CD4-positive, alpha-beta T cell (primary cell): ENCODE data around the gene LCNL1. TPM values are rescaled to one million over a fixed set of nuclear protein-coding genes. Genes with fewer than 3 reads are reported as not detected.
A peak's percentile ranks its signal among the peaks of the same experiment; 100 is the strongest.

ENCODE experiments used
- ATAC-seq: fragments of 200-7000 bp; cut with Tn5 transposase; one replicate; pipeline ENCODE4 v1.10.0; 2022; ENCODE audit warnings: mild to moderate bottlenecking; ENCODE audit not compliant: poor library complexity
- CTCF ChIA-PET: fragments of 350-600 bp; sonication (Branson Sonifier 250); formaldehyde crosslinking; loops from one replicate; lab custom pipeline; 2021; ENCODE audit warnings: antibody characterized with exemption, inconsistent platforms; lab: Charles Lee
- POLR2A ChIA-PET: fragments of 350-600 bp; sonication (Branson Sonifier 250); formaldehyde crosslinking; loops from one replicate; lab custom pipeline; 2021; ENCODE audit warnings: antibody characterized with exemption, inconsistent platforms; lab: Charles Lee
- DNase-seq, 14 experiments: peaks; one replicate each; pipeline ENCODE4 v3.0.0-alpha.2; 2013 to 2020; ENCODE audit warnings: mixed read lengths in 2 of 14
- H3K27ac ChIP-seq, 2 donors: one replicate each; pipeline versions ENCODE4 v1.5.1 to v1.7.0; 2013; ENCODE audit warnings: low read length in 2 of 2, low read depth in 1 of 2, mild to moderate bottlenecking in 1 of 2
- H3K27me3 ChIP-seq, 2 experiments: 1 replicate in 1 of 2; 2 replicates in 1 of 2; pipeline versions ENCODE4 v1.6.1 to v1.7.0; 2013; ENCODE audit warnings: low read length in 2 of 2, control low read depth in 1 of 2, mild to moderate bottlenecking in 1 of 2, moderate library complexity in 1 of 2; ENCODE audit not compliant: insufficient read depth in 2 of 2, control insufficient read depth in 1 of 2
- H3K36me3 ChIP-seq: one replicate; pipeline ENCODE4 v1.6.1; 2013; ENCODE audit warnings: low read length, control low read depth; ENCODE audit not compliant: insufficient read depth
- H3K4me1 ChIP-seq: one replicate; pipeline ENCODE4 v1.6.1; 2013; ENCODE audit warnings: low read length, control low read depth; ENCODE audit not compliant: insufficient read depth
- H3K4me3 ChIP-seq: one replicate; pipeline ENCODE4 v1.5.1; 2013; ENCODE audit warnings: mild to moderate bottlenecking, low read length, moderate library complexity
- H3K9me3 ChIP-seq, 2 experiments: 1 replicate in 1 of 2; 2 replicates in 1 of 2; pipeline versions ENCODE4 v1.6.1 to v1.7.0; 2013; ENCODE audit warnings: low read length in 2 of 2, mild to moderate bottlenecking in 2 of 2, control low read depth in 1 of 2, moderate library complexity in 1 of 2; ENCODE audit not compliant: control insufficient read depth in 1 of 2, insufficient read depth in 1 of 2
- H3K27ac Mint-ChIP-seq: one replicate; pipeline ENCODE4 v1.8.0; 2020; ENCODE audit warnings: mixed read lengths
- H3K27me3 Mint-ChIP-seq: one replicate; pipeline ENCODE4 v1.8.0; 2021; ENCODE audit warnings: mixed read lengths
- H3K36me3 Mint-ChIP-seq: one replicate; pipeline ENCODE4 v1.8.0; 2021; ENCODE audit warnings: low read depth, mixed read lengths
- H3K4me1 Mint-ChIP-seq: one replicate; pipeline ENCODE4 v1.8.0; 2021; ENCODE audit warnings: low read depth, mixed read lengths
- H3K4me3 Mint-ChIP-seq: one replicate; pipeline ENCODE4 v1.8.0; 2020; ENCODE audit warnings: mild to moderate bottlenecking, mixed read lengths
- H3K9me3 Mint-ChIP-seq: one replicate; pipeline ENCODE4 v1.8.0; 2020; ENCODE audit warnings: mixed read lengths
- CTCF ChIP-seq: fragments of 200-600 bp; IDR thresholded peaks from one replicate; pipeline ENCODE4 v1.8.0; 2022; ENCODE audit warnings: antibody characterized with exemption, mild to moderate bottlenecking
- intact Hi-C, 2 experiments: fragments of 100-400 bp; cut with DNase I in 1 of 2; cut with micrococcal nuclease in 1 of 2; formaldehyde crosslinking; loops; one replicate each; pipeline versions ENCODE4 v1.15.1 to v1.9.0; 2023 to 2025; cut with DNase I, micrococcal nuclease
- total RNA-seq, 174 experiments: library from RNA in 2 of 174; stranded (reverse) in 2 of 174; gene quantifications; one replicate each; pipeline ENCODE4 v1.2.3 and lab custom pipeline; 2021 to 2026

LCNL1 gene
- total RNA-seq, 2 experiments from 2014 or later, result 0.93 to 1.0 TPM

DNA sequence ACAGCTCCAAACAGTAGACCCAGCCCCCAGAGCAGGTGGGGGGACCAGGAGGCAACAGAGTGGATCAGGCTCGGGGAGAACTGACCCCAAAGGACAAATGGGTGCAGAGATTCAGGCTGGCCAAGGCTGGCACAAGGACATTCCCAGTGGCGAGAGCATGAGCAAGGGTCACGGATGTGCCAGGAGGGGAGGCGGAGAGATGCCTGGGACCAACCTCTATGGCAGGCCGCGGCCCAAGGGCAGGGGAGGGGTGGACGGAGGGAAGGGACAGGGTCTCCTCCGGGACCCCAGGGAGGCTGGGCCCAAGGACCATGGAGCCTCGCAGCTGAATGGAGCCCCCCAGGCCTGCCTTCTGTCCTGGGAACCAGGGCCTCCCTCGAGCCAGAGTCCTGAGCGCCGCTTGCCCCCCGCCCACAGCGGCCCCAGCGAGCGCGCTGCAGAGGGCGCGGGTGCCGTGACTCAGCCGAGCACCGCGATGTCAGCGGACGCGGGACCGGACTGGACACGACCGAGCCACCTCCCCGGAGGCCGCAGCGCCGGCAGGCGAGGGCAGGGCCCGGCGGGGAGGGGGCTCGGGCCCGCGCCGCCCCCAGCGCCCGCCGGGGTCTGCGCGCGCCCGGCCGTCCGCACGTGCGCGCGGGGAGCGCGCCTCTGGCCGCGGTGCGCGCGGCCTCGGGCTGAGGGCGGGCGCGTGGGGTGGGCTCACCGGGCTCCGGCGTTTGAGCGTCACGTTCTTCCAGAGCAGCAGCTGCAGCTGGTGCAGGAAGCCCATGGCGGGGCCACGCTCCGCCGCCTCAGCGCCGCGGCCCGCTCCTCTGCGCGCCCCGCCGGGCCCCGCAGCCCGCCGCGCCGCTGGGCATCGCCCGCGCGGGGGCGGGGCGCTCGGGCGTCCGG lies 44.8 kb downstream of the LCNL1 start, which contains the start of gene ABCA2:
Gene ABCA2 (minus strand): TSS at position 869 of the 894 bp plus-strand sequence. CDS start 97 bp downstream, at position 772.
- no peaks in the 10 kb centered on the region for H3K27me3 Mint-ChIP-seq
- Histone ChIP-seq H3K4me1 (peaks cover 75% of the 10 kb centered on the region), H3K4me3 (peak within 1 kb of the TSS; percentile 68), H3K27ac (peak within 1 kb of the TSS; percentile 7 to 34), H3K36me3 (no peaks in the 10 kb centered on the region), H3K9me3 (no peaks in the 10 kb centered on the region), H3K27me3 (no peaks in the 10 kb centered on the region)
- H3K36me3 Mint-ChIP-seq, result no peaks in the 10 kb centered on the region
- ChIA-PET POLR2A (interaction anchor here (0.5 to 2.4 kb wide), 5 partner anchors 19 to 236 kb away, joined by 3 to 11 read pairs (median 3); partner anchors contain the start of genes CLIC3, PAXX and TMEM141), CTCF (interaction anchor here (1.1 to 2.6 kb wide), 4 partner anchors 8 to 185 kb away, joined by 3 to 13 read pairs (median 8); partner anchors contain the start of gene AJM1)
- H3K4me3 Mint-ChIP-seq, result peak within 1 kb of the TSS; percentile 88
- no peaks in the 10 kb centered on the region for H3K9me3 Mint-ChIP-seq
- H3K4me1 Mint-ChIP-seq, result peaks cover 34% of the 10 kb centered on the region
- DNase-seq, result no peak
- no peak for ATAC-seq
- intact Hi-C loops, result loop anchor here in 1 of 2 experiments (1.0 to 5.0 kb wide), 4 partner anchors 37 to 140 kb away; partner anchors contain the start of genes FBXW5 and TRAF2
- H3K27ac Mint-ChIP-seq, result peak within 1 kb of the TSS; percentile 55
- TF ChIP-seq CTCF, result no peak

- H3K36me3 ChIP-seq, result no peaks in the 10 kb centered on the region
- ChIA-PET POLR2A (interaction anchor here (0.6 to 2.4 kb wide), 7 partner anchors 32 to 300 kb away, joined by 3 to 11 read pairs (median 5); partner anchors contain the start of genes CLIC3, FBXW5, PAXX and TRAF2), CTCF (interaction anchor here (0.7 to 3.0 kb wide), 23 partner anchors 11 to 270 kb away, joined by 3 to 23 read pairs (median 4); partner anchors contain the start of genes AJM1, CLIC3, FBXW5 and LCN8)
- peaks cover 39% of the 10 kb centered on the region for H3K4me1 Mint-ChIP-seq
- H3K4me1 ChIP-seq, result peaks cover 80% of the 10 kb centered on the region
- TF ChIP-seq CTCF, result no peak
- no peaks in the 10 kb centered on the region for H3K36me3 Mint-ChIP-seq
- H3K27me3 ChIP-seq, result no peaks in the 10 kb centered on the region
- DNase-seq (peak in 13 of 14 experiments; percentile 44 to 92 (median 65)), ATAC-seq (peak; percentile 62)
- H3K9me3 Mint-ChIP-seq, result no peaks in the 10 kb centered on the region
- H3K27me3 Mint-ChIP-seq, result no peaks in the 10 kb centered on the region
- intact Hi-C loops, result loop anchor here in 1 of 2 experiments (1.0 to 5.0 kb wide), 4 partner anchors 36 to 141 kb away; partner anchors contain the start of genes FBXW5 and TRAF2
- H3K4me3 ChIP-seq, result peak overlapping the region; percentile 68
- no peaks in the 10 kb centered on the region for H3K9me3 ChIP-seq
- peak overlapping the region; percentile 85 for H3K4me3 Mint-ChIP-seq
- H3K27ac Mint-ChIP-seq, result peak overlapping the region; percentile 55
- no peak overlapping the region for H3K27ac ChIP-seq
Observed at GRCh38 chr9:137028263-137029057, 45.7 kb downstream of the LCNL1 start.
